GM20000 (cell line): ENCODE measurements around the gene COL13A1.

ENCODE experiments used
- DNase-seq: peaks from one replicate; pipeline ENCODE4 v3.0.0; 2012; ENCODE audit warnings: low spot score
- TF ChIP-seq, protein P1 (sequence below): IDR thresholded peaks from 2 replicates; pipeline ENCODE4 v1.5.1; 2012; ENCODE audit warnings: mild to moderate bottlenecking, control low read depth; ENCODE audit errors: extremely low read depth, missing control alignments

Gene COL13A1

DNA sequence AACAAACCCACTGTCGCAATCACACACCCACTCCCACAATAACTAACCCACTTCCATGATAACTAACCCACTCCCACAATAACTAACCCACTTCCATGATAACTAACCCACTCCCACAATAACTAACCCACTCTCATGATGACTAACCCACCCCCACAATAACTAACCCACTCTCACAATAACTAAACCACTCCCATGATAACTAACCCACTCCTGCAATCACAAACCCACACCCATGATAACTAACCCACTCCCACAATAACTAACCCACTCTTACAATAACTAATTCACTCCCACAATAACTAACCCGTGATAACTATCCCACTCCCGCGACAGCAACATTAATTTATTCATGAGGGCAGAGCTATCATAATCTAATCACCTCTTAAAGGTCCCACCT is 105.8 kb downstream of the COL13A1 start:
- TF ChIP-seq, protein P1, sequence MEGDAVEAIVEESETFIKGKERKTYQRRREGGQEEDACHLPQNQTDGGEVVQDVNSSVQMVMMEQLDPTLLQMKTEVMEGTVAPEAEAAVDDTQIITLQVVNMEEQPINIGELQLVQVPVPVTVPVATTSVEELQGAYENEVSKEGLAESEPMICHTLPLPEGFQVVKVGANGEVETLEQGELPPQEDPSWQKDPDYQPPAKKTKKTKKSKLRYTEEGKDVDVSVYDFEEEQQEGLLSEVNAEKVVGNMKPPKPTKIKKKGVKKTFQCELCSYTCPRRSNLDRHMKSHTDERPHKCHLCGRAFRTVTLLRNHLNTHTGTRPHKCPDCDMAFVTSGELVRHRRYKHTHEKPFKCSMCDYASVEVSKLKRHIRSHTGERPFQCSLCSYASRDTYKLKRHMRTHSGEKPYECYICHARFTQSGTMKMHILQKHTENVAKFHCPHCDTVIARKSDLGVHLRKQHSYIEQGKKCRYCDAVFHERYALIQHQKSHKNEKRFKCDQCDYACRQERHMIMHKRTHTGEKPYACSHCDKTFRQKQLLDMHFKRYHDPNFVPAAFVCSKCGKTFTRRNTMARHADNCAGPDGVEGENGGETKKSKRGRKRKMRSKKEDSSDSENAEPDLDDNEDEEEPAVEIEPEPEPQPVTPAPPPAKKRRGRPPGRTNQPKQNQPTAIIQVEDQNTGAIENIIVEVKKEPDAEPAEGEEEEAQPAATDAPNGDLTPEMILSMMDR: no peak
- DNase-seq: no peak

DNA sequence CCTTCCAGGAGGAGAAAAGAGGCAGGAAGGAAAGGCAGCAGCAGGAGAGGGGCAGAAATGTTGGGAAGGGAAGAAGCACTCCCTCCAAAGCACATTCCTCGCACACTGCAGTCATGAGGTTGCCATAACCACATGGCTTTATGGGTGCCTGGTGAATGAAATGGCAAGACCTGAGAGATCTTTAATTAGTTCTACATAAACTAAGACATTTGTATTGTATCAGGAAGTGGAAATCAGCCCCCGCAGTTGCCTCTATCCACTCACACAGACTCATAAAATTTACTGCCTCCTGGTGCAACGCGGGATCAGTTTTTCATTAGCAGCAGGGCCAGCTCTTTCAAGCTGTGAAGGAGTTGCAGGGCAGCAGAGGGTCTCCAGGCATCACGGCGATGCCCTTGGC is 106.4 kb downstream of the COL13A1 start:
- no peak for DNase-seq
- TF ChIP-seq, protein P1: no peak

DNA sequence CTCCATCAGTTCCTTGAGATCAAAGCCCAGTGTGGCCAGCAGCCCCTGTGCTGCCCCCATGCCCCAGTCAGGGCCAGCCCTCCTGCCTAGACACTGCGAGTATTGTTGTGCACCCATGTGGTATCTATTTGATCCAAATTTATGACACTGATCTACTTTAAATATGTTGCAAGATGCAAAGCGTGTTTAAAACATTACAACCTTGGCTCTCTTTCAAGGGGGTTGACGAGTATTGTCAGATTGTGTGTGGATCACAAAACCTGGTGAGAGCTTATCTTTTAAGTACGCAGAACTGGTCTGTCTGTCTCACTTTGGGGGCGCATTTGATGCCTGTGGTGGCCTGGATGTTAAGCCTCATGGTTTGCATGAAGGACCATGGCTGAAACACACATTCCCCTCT is 108.9 kb downstream of the COL13A1 start:
- DNase-seq: no peak
- TF ChIP-seq, protein P1: no peak

DNA sequence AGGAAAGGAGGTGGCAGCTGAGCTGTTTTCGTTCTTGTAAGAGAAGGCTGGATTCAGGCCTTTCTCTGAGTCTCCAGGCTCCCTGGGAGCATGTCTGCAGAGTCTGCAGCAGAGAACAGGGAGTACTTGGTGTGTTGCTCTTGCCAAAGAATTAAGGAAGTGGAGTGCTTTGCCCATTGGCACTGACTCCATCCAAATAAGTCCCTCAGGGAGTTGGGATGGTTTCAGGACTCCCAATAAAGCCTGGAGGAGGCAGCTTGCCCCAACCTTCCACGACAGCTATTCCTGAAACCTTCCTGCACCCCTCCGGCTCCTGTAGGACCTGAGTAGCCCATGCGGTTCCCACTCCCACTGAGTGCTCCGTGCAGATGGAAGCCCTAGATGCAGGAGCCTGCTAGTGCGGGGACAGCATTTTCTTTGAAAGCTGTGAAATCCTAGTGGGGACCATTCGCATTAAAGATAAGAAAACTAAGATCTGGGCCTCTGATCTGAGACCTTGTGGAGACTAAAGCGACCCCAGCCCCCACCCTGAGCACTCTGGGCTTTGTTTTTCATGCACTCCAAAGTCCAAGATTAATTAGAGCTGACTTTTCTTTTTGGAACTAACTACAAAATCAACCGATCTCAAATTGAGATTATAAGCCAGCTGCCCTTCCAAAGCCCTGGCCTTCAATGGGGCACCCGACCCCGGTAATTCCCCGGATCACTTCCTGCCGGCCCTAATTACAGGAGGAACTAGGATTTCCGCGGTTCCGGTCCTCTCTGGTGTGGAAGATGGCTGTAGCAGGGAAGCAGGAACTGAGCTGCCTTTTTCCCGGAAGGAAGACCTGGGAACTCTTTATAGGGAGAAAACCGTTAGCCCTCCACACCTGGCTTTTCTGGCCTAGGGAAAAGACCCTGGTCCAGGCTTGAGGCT is 110.2 kb downstream of the COL13A1 start:
- TF ChIP-seq, protein P1: no peak
- no peak for DNase-seq

DNA sequence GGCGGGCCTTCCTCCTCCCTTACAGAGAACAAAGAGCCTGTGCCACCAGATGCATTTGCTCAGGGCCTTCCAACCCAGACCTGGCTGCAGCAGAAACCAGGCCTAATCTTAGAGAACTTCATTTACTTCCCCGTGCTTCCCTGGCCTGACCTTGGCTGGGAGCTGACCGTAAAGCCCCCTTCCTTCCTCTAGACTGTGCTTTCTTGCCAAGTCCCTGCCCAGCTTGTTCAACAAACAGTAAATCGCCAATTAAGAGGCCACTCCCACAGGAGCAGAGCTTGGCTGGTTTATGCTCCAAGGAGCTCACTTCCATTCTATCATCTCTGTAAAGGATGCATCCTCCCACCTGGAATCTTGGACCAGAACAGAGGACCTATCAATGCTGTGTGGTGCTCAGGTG is 110.9 kb downstream of the COL13A1 start:
- DNase-seq: no peak
- TF ChIP-seq, protein P1: no peak

DNA sequence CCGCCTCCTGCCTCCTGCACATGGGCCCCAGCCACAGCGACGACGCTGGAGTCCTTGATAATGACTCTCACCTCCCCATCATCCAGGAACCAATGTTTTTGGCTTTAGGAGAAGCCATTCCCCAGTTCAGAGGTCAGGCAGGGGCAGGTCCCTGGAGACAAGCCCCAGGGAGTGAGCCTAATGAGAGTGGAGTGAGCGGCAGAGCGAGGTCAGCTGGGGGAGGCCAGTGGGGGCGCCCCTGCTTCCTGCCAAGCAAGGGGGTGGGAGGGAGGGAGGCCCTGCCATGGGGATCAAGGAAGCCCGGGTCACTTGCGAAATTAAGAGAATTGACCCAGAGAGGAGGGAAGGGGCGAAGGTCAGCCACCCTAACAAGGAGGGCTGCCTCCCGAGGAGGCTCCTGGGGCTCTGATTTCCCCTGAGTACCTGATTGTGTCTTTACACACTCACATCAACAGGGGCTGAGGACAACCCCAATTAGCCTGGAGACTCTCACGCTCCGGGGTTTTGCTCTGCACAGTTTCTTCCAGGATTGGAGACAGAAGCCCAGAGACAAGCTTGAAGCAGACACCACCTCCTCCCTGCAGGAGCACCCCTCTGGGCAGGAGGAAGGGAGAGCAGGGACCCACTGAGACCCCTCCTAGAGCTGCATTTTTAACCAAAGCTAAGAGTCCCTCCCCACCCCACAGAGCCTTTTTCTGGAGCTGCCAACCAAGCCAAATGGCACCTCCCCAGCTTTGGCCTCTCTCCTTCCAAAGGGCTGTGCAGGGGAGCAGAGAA is 112.1 kb downstream of the COL13A1 start:
- no peak for DNase-seq
- TF ChIP-seq, protein P1: no peak
